Uterus (tissue), 2 donors: Measurements from ENCODE around the gene TMEM165.

Source experiments
- POLR2A ChIP-seq, 2 donors: fragments of 450-650 bp; IDR thresholded peaks; one replicate each; pipeline ENCODE4 v1.6.1; 2016; ENCODE audit warnings: antibody characterized with exemption in 2 of 2, mild to moderate bottlenecking in 1 of 2, moderate library complexity in 1 of 2
- TF ChIP-seq, protein P1 (sequence below), 4 experiments: fragments of 200-600 bp in 2 of 4; fragments of 450-650 bp in 2 of 4; sonication (generic) in 2 of 4; IDR thresholded peaks; one replicate each; pipeline ENCODE4 v1.5.1; 2016 to 2019; ENCODE audit warnings: antibody characterized with exemption in 4 of 4, mild to moderate bottlenecking in 2 of 4, moderate library complexity in 1 of 4

DNA sequence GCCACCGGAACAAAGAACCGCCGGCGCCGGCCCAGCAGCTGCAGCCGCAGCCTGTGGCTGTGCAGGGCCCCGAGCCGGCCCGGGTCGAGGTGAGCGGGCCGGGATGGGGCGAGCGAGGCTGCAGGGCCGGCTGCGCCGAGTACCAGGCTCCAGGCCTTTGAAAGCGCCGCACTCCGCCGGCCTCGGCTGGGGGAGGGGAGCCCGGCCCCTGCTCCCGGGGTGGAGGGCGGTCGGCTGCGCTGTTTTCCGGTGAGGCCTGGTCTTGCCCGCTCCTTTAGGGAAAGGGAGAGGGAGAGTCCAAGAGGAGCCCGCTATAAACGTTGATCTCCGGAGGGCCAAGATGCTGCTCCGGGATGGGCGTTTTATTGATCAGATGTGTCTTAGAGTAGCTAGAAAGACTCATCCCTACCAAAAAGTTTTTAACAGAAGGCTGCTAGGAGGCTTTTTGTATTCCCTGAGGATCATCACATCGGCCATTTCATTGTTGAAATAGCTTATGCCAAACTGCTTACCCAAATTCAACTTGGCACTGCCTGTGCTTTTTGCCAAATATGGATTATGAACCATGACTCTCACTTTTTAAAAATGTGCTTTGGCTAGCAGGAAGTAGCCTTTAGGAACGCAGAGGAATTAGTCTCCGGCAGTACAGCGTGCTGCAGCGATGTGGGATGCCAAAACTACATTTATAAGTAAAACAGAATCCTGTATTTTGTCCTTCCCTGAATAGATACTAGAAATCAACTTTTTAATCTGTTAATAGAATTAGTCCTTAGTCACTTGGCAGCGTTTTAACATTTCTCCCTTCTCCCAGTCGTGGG lies 760 bp downstream of the TMEM165 start:
- TF ChIP-seq POLR2A (IDR thresholded peaks at IDR 0.05), result no peak
- TF ChIP-seq, protein P1, sequence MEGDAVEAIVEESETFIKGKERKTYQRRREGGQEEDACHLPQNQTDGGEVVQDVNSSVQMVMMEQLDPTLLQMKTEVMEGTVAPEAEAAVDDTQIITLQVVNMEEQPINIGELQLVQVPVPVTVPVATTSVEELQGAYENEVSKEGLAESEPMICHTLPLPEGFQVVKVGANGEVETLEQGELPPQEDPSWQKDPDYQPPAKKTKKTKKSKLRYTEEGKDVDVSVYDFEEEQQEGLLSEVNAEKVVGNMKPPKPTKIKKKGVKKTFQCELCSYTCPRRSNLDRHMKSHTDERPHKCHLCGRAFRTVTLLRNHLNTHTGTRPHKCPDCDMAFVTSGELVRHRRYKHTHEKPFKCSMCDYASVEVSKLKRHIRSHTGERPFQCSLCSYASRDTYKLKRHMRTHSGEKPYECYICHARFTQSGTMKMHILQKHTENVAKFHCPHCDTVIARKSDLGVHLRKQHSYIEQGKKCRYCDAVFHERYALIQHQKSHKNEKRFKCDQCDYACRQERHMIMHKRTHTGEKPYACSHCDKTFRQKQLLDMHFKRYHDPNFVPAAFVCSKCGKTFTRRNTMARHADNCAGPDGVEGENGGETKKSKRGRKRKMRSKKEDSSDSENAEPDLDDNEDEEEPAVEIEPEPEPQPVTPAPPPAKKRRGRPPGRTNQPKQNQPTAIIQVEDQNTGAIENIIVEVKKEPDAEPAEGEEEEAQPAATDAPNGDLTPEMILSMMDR (IDR thresholded peaks at IDR 0.05), result no peak
